Endothelial cell of umbilical vein (primary cell): Measurements from ENCODE around the gene HIPK1. TPM values are rescaled to one million over a fixed set of nuclear protein-coding genes. Genes with fewer than 3 reads are reported as not detected.

Source experiments
- BruUV-seq: library from RNA; stranded (reverse); fragments of 400-500 nt; replicated peaks from 2 replicates; lab custom pipeline; 2021; lab: Mats Ljungman, UMichigan
- CTCF ChIA-PET: fragments of 300-600, 350-600 bp; sonication (Branson Sonifier 250); formaldehyde crosslinking; loops from one replicate; lab custom pipeline; 2021; ENCODE audit warnings: antibody characterized with exemption, inconsistent platforms; lab: Charles Lee
- POLR2A ChIA-PET: fragments of 300-600, 350-600 bp; sonication (Branson Sonifier 250); formaldehyde crosslinking; loops from one replicate; lab custom pipeline; 2021; ENCODE audit warnings: antibody characterized with exemption, inconsistent platforms; lab: Charles Lee
- DNase-seq: peaks from one replicate; pipeline ENCODE4 v3.0.0-alpha.2; 2011; ENCODE audit warnings: low read depth, low spot score
- FAIRE-seq: peaks from 2 replicates; lab custom pipeline; 2011; peaks lifted over from hg19 to GRCh38; lab: Jason Lieb, UNC
- H2AFZ ChIP-seq: 2 replicates; pipeline ENCODE4 v1.6.0; 2012; ENCODE audit warnings: low read depth, low read length, control low read depth, inconsistent platforms
- H3K27ac ChIP-seq: 2 replicates; pipeline ENCODE4 v1.5.1; 2011; ENCODE audit warnings: low read depth, mild to moderate bottlenecking, control low read depth, low read length, moderate library complexity; ENCODE audit not compliant: insufficient read depth
- H3K27me3 ChIP-seq, 2 experiments: 2 replicates each; pipeline versions ENCODE4 v1.6.0 to v1.6.1; 2011; ENCODE audit warnings: low read length in 2 of 2, mixed read lengths in 1 of 2; ENCODE audit not compliant: control insufficient read depth in 2 of 2, insufficient read depth in 2 of 2
- H3K36me3 ChIP-seq, 2 experiments: 2 replicates in 1 of 2; 3 replicates in 1 of 2; pipeline ENCODE4 v1.5.1; 2011; ENCODE audit warnings: low read length in 2 of 2, mild to moderate bottlenecking in 1 of 2, moderate library complexity in 1 of 2; ENCODE audit not compliant: control insufficient read depth in 2 of 2, insufficient read depth in 2 of 2; ENCODE audit errors: extremely low read depth in 1 of 2
- H3K4me1 ChIP-seq: 3 replicates; pipeline ENCODE4 v1.5.1; 2011; ENCODE audit warnings: mild to moderate bottlenecking, low read length; ENCODE audit not compliant: control insufficient read depth, insufficient read depth; ENCODE audit errors: extremely low read depth
- H3K4me2 ChIP-seq: 2 replicates; pipeline ENCODE4 v1.6.1; 2011; ENCODE audit warnings: low read length, control low read depth, mixed read lengths; ENCODE audit not compliant: insufficient read depth
- H3K4me3 ChIP-seq, 3 experiments: fragments of 200-600 bp in 1 of 3; sonication (generic), shearing (Covaris generic) in 1 of 3; replicated peaks in 1 of 3; 2 replicates each; pipeline ENCODE4 v1.5.1; 2011 to 2016; ENCODE audit warnings: control low read depth in 3 of 3, low read length in 3 of 3, mild to moderate bottlenecking in 2 of 3, inconsistent platforms in 1 of 3, low read depth in 1 of 3, moderate library complexity in 1 of 3; ENCODE audit not compliant: insufficient read depth in 1 of 3
- H3K79me2 ChIP-seq: 2 replicates; pipeline ENCODE4 v1.6.0; 2012; ENCODE audit warnings: low read length, inconsistent platforms; ENCODE audit not compliant: control insufficient read depth, insufficient read depth
- H3K9ac ChIP-seq: replicated peaks from 2 replicates; pipeline ENCODE3; 2011; ENCODE audit warnings: low read length, control low read depth; ENCODE audit not compliant: insufficient read depth; ENCODE audit errors: extremely low read depth
- H3K9me1 ChIP-seq: replicated peaks from 3 replicates; pipeline ENCODE4 v1.6.0; 2011; ENCODE audit warnings: mild to moderate bottlenecking, low read length; ENCODE audit not compliant: control insufficient read depth, insufficient read depth; ENCODE audit errors: extremely low read depth
- H3K9me3 ChIP-seq: replicated peaks from 2 replicates; pipeline ENCODE4 v1.5.1; 2012; ENCODE audit warnings: low read length, inconsistent platforms; ENCODE audit not compliant: control insufficient read depth, insufficient read depth
- H4K20me1 ChIP-seq: replicated peaks from 2 replicates; pipeline ENCODE3; 2011; ENCODE audit warnings: mild to moderate bottlenecking, low read length; ENCODE audit not compliant: control insufficient read depth, insufficient read depth; ENCODE audit errors: extremely low read depth
- CTCF ChIP-seq, 2 donors: IDR thresholded peaks; 1 replicate in 1 of 2; 2 replicates in 1 of 2; pipeline ENCODE4 v1.5.1; 2011; ENCODE audit warnings: low read length in 2 of 2, mild to moderate bottlenecking in 2 of 2, moderate library complexity in 2 of 2, control low read depth in 1 of 2, inconsistent platforms in 1 of 2, low read depth in 1 of 2; ENCODE audit not compliant: insufficient read depth in 1 of 2; ENCODE audit errors: extremely low read depth in 1 of 2
- EZH2 ChIP-seq: IDR thresholded peaks from 2 replicates; pipeline ENCODE4 v1.6.1; 2012; ENCODE audit warnings: borderline replicate concordance, low read depth, mild to moderate bottlenecking, moderate library complexity, low read length, inconsistent platforms; ENCODE audit not compliant: severe bottlenecking
- FOS ChIP-seq: IDR thresholded peaks from 2 replicates; pipeline ENCODE4 v1.6.1; 2011; ENCODE audit warnings: mild to moderate bottlenecking, low read length, moderate library complexity, borderline replicate concordance; ENCODE audit not compliant: insufficient read depth
- GATA2 ChIP-seq: IDR thresholded peaks from 2 replicates; pipeline ENCODE4 v1.7.0; 2011; ENCODE audit warnings: low read depth, mild to moderate bottlenecking, moderate library complexity, mixed read lengths, low read length; ENCODE audit not compliant: insufficient read length, insufficient read depth
- JUN ChIP-seq: IDR thresholded peaks from 2 replicates; pipeline ENCODE4 v1.6.1; 2011; ENCODE audit warnings: borderline replicate concordance, low read depth; ENCODE audit not compliant: insufficient read length, insufficient read depth
- MAX ChIP-seq: IDR thresholded peaks from 2 replicates; pipeline ENCODE4 v1.6.1; 2011; ENCODE audit not compliant: insufficient read depth, insufficient read length
- MYC ChIP-seq: IDR thresholded peaks from one replicate; pipeline ENCODE4 v1.6.1; 2011; ENCODE audit warnings: mild to moderate bottlenecking, low read depth, low read length
- POLR2A ChIP-seq: IDR thresholded peaks from 2 replicates; pipeline ENCODE4 v1.6.1; 2012; ENCODE audit warnings: low read depth, mild to moderate bottlenecking, control low read depth, low read length
- POLR2AphosphoS5 ChIP-seq: IDR thresholded peaks from 2 replicates; pipeline ENCODE4 v1.6.1; 2012; ENCODE audit warnings: low read depth, mild to moderate bottlenecking, control low read depth, low read length, moderate library complexity; ENCODE audit not compliant: insufficient read depth
- dilution Hi-C: fragments of 300-500 bp; cut with MboI; formaldehyde crosslinking; loops from one replicate; pipeline ENCODE4 v1.15.0; 2019; ENCODE audit warnings: low sequenced_read_pairs; ENCODE audit not compliant: extremely low pct_ligation_motif_present
- intact Hi-C: fragments of 100-400 bp; cut with micrococcal nuclease; formaldehyde crosslinking; loops from one replicate; pipeline ENCODE4 v1.10.0; 2022
- polyA plus RNA-seq, 4 experiments: library from polyadenylated mRNA; depleted of rRNA in 3 of 4; stranded (reverse) in 3 of 4; unstranded in 1 of 4; fragments of >200 nt; gene quantifications; 2 replicates each; pipeline versions ENCODE4 v1.2.1 to v1.2.3, GENCODE V29; 2011 to 2012; ENCODE audit warnings: missing spikeins in 1 of 4
- total RNA-seq: library from RNA; stranded (reverse); gene quantifications from 2 replicates; pipeline ENCODE4 v1.2.3, GENCODE V29; 2021

HIPK1 gene
- total and polyA plus RNA-seq, 2 donors (not counting 3 experiments of a cell fraction or from before 2014, with no cell fraction given): 39.3 to 56.1 TPM

GRCh38 chr1:114021665-114022099 is 92.6 kb downstream of the HIPK1 start:
- Histone ChIP-seq H3K9me3 (no peaks in the 10 kb centered on the region), H3K4me1 (no peaks in the 10 kb centered on the region), H3K36me3 (no peaks in the 10 kb centered on the region), H3K4me2 (no peak overlapping the region), H3K27me3 (no peaks in the 10 kb centered on the region), H3K9me1 (no peaks in the 10 kb centered on the region), H3K27ac (no peak overlapping the region), H2AFZ (no peak overlapping the region), H3K4me3 (no peak overlapping the region), H3K79me2 (no peaks in the 10 kb centered on the region), H4K20me1 (no peaks in the 10 kb centered on the region), H3K9ac (no peak overlapping the region)
- no peak for DNase-seq
- ChIA-PET CTCF (interaction anchor here (2.7 kb wide), 1 partner anchor 11 kb away, joined by 5 read pairs; no protein-coding TSS in a partner anchor), POLR2A (no interaction called here)
- TF ChIP-seq POLR2AphosphoS5 (no peak), JUN (no peak), MAX (no peak), POLR2A (no peak), CTCF (IDR thresholded peaks at IDR 0.05; ENCODE audit: extremely low read depth in 1 of 2, insufficient read depth in 1 of 2, low read depth in 1 of 2, low read length in 2 of 2) (no peak), MYC (no peak), GATA2 (no peak), EZH2 (no peak), FOS (no peak)
- no TSS peak for BruUV-seq
- FAIRE-seq: no peak
- dilution Hi-C loops (no loop called here), intact Hi-C loops (no loop called here)
